ENCODE results near the gene JUND.

GRCh38 chr19:18311502-18312091 is 30.2 kb upstream of the JUND start:
- TF ChIP-seq POLR2A (IDR thresholded peaks at IDR 0.05) (no peak), CTCF (IDR thresholded peaks at IDR 0.05 in 4 of 5, conservative IDR thresholded peaks at IDR 0.05 in 1 of 5) (no peak)

Measured in gastrocnemius medialis (tissue), 4 donors.